DMS53 treated with DMSO at 0.1 percent for 48 hours (cell line): Measurements from ENCODE around the gene USP12.
"Not testable (repeated sequence)": the region's sequence is repeated elsewhere in the genome, so short reads cannot be mapped to it uniquely, and the experiment has no call there.

Source experiments
- DNase-seq: peaks from one replicate; lab custom pipeline; 2025; ENCODE audit not compliant: unreplicated experiment; lab: John Stamatoyannopoulos, UW

The USP12 gene

GRCh38 chr13:27151798-27152599, 19.6 kb downstream of the USP12 start:
- no peak for DNase-seq

- DNase-seq: no peak
Measured at GRCh38 chr13:27149702-27150101, 21.9 kb downstream of the USP12 start.

- DNase-seq: no peak
Measured at GRCh38 chr13:27148900-27149299, 22.7 kb downstream of the USP12 start.

- DNase-seq: no peak
Measured at GRCh38 chr13:27147530-27148170, 24.0 kb downstream of the USP12 start.

GRCh38 chr13:27141746-27142145, 29.9 kb downstream of the USP12 start:
- DNase-seq: no peak

- DNase-seq: not testable (repeated sequence)
Measured at GRCh38 chr13:27141159-27141558, 30.5 kb downstream of the USP12 start.

GRCh38 chr13:27140060-27140459, 31.6 kb downstream of the USP12 start:
- no peak for DNase-seq

GRCh38 chr13:27139565-27139964, 32.0 kb downstream of the USP12 start:
- DNase-seq: no peak

- DNase-seq: no peak
Measured at GRCh38 chr13:27138457-27139093, 33.0 kb downstream of the USP12 start.

- no peak for DNase-seq
Measured at GRCh38 chr13:27137759-27138158, 33.9 kb downstream of the USP12 start.

GRCh38 chr13:27135023-27135422, 36.6 kb downstream of the USP12 start:
- no peak for DNase-seq

GRCh38 chr13:27133889-27134288, 37.7 kb downstream of the USP12 start:
- DNase-seq: no peak

GRCh38 chr13:27132538-27132937, 39.1 kb downstream of the USP12 start:
- DNase-seq: no peak

GRCh38 chr13:27131906-27132305, 39.7 kb downstream of the USP12 start:
- DNase-seq: no peak

GRCh38 chr13:27130979-27131623, 40.5 kb downstream of the USP12 start:
- peak; percentile 65 for DNase-seq

GRCh38 chr13:27130223-27130978, 41.2 kb downstream of the USP12 start:
- no peak for DNase-seq

- no peak for DNase-seq
Measured at GRCh38 chr13:27128825-27129627, 42.6 kb downstream of the USP12 start.

GRCh38 chr13:27126859-27127258, 44.8 kb downstream of the USP12 start:
- no peak for DNase-seq

- DNase-seq: no peak
Measured at GRCh38 chr13:27125357-27126282, 46.0 kb downstream of the USP12 start.
